HUES6 (cell line): ENCODE measurements around the gene PCDH19.
"Not testable (repeated sequence)": the region's sequence is repeated elsewhere in the genome, so short reads cannot be mapped to it uniquely, and the experiment has no call there.

Source experiments
- H3K27ac ChIP-seq: 2 replicates; pipeline ENCODE4 v1.7.0; 2013; ENCODE audit warnings: low read depth, mild to moderate bottlenecking, low read length, inconsistent platforms
- H3K27me3 ChIP-seq: 2 replicates; pipeline ENCODE4 v1.6.1; 2013; ENCODE audit warnings: low read length; ENCODE audit not compliant: control insufficient read depth, insufficient read depth
- H3K36me3 ChIP-seq: 2 replicates; pipeline ENCODE4 v1.6.1; 2013; ENCODE audit warnings: low read length; ENCODE audit not compliant: control insufficient read depth, insufficient read depth
- H3K4me1 ChIP-seq: 2 replicates; pipeline ENCODE4 v1.6.1; 2013; ENCODE audit warnings: low read length; ENCODE audit not compliant: control insufficient read depth, insufficient read depth
- H3K4me3 ChIP-seq: 2 replicates; pipeline ENCODE4 v1.5.1; 2013; ENCODE audit warnings: low read depth, low read length
- H3K9ac ChIP-seq: one replicate; pipeline ENCODE4 v1.6.1; 2013; ENCODE audit warnings: mild to moderate bottlenecking, low read length
- H3K9me3 ChIP-seq: 2 replicates; pipeline ENCODE4 v1.6.1; 2013; ENCODE audit warnings: low read depth, low read length; ENCODE audit not compliant: control insufficient read depth, insufficient read depth

The PCDH19 gene

GRCh38 chrX:100409610-100410590 lies at the start of gene PCDH19:
PCDH19 (minus strand) TSS chrX:100410273; CDS start chrX:100408597, 1,676 bp downstream.
- Histone ChIP-seq H3K36me3 (no peaks in the 10 kb centered on the region), H3K4me3 (peak within 1 kb of the TSS; percentile 64), H3K27ac (no peak within 1 kb of the TSS), H3K4me1 (peaks cover 25% of the 10 kb centered on the region), H3K27me3 (peaks cover 87% of the 10 kb centered on the region), H3K9ac (peak within 1 kb of the TSS; percentile 32), H3K9me3 (peaks cover 8% of the 10 kb centered on the region; the same call in 1 of the 2 replicates)

- H3K36me3 ChIP-seq: no peaks in the 10 kb centered on the region
Observed at GRCh38 chrX:100449696-100450608, 39.9 kb upstream of the PCDH19 start.

GRCh38 chrX:100447655-100448397 lies 37.8 kb upstream of the PCDH19 start:
- H3K4me1 ChIP-seq: peaks cover 8% of the 10 kb centered on the region
- H3K36me3 ChIP-seq: no peaks in the 10 kb centered on the region
- H3K9ac ChIP-seq: peak overlapping the region; percentile 11

More at GRCh38 chrX:100449696-100450608, 39.9 kb upstream of the PCDH19 start:
- H3K4me3 ChIP-seq: no peak overlapping the region
- H3K27ac ChIP-seq: no peak overlapping the region
- H3K4me1 ChIP-seq: peaks cover 8% of the 10 kb centered on the region
- peaks cover 21% of the 10 kb centered on the region for H3K9me3 ChIP-seq
- H3K27me3 ChIP-seq: no peaks in the 10 kb centered on the region
- H3K9ac ChIP-seq: peak overlapping the region; percentile 35

GRCh38 chrX:100445593-100445992 lies 35.5 kb upstream of the PCDH19 start:
- H3K4me3 ChIP-seq: no peak overlapping the region
- peaks cover 7% of the 10 kb centered on the region for H3K4me1 ChIP-seq
- no peaks in the 10 kb centered on the region; the same call in 1 of the 2 replicates for H3K27me3 ChIP-seq
- no peak overlapping the region for H3K27ac ChIP-seq
- no peak overlapping the region for H3K9ac ChIP-seq
- H3K36me3 ChIP-seq: no peaks in the 10 kb centered on the region
- H3K9me3 ChIP-seq: no peaks in the 10 kb centered on the region

More at GRCh38 chrX:100447655-100448397, 37.8 kb upstream of the PCDH19 start:
- Histone ChIP-seq H3K27me3 (no peaks in the 10 kb centered on the region; the same call in 1 of the 2 replicates), H3K9me3 (peaks cover 5% of the 10 kb centered on the region; the same call in 1 of the 2 replicates), H3K4me3 (peak overlapping the region; percentile 56), H3K27ac (no peak overlapping the region)

GRCh38 chrX:100441321-100441720 lies 31.2 kb upstream of the PCDH19 start:
- H3K27me3 ChIP-seq, H3K9ac ChIP-seq, H3K4me1 ChIP-seq, H3K9me3 ChIP-seq, H3K4me3 ChIP-seq, H3K36me3 ChIP-seq, H3K27ac ChIP-seq: not testable (repeated sequence)

GRCh38 chrX:100440006-100440405 lies 29.9 kb upstream of the PCDH19 start:
- no peak overlapping the region for H3K27ac ChIP-seq
- no peaks in the 10 kb centered on the region; the same call in 1 of the 2 replicates for H3K27me3 ChIP-seq
- H3K9me3 ChIP-seq: no peaks in the 10 kb centered on the region
- H3K4me3 ChIP-seq: no peak overlapping the region
- H3K36me3 ChIP-seq: no peaks in the 10 kb centered on the region
- H3K9ac ChIP-seq: no peak overlapping the region
- H3K4me1 ChIP-seq: peaks cover 20% of the 10 kb centered on the region

- H3K4me3 ChIP-seq: peak overlapping the region; percentile 2; the same call in 1 of the 2 replicates
- H3K9me3 ChIP-seq: no peaks in the 10 kb centered on the region
- no peak overlapping the region for H3K27ac ChIP-seq
- peaks cover 37% of the 10 kb centered on the region for H3K4me1 ChIP-seq
- no peaks in the 10 kb centered on the region for H3K36me3 ChIP-seq
- H3K9ac ChIP-seq: no peak overlapping the region
- H3K27me3 ChIP-seq: no peaks in the 10 kb centered on the region; the same call in 1 of the 2 replicates
Observed at GRCh38 chrX:100435726-100436125, 25.7 kb upstream of the PCDH19 start.

GRCh38 chrX:100424012-100424411 lies 13.9 kb upstream of the PCDH19 start:
- H3K4me1 ChIP-seq: peaks cover 10% of the 10 kb centered on the region
- no peak overlapping the region for H3K4me3 ChIP-seq
- peaks cover 1% of the 10 kb centered on the region; the same call in 1 of the 2 replicates for H3K27me3 ChIP-seq
- H3K9ac ChIP-seq: no peak overlapping the region
- no peaks in the 10 kb centered on the region for H3K36me3 ChIP-seq
- H3K27ac ChIP-seq: no peak overlapping the region
- no peaks in the 10 kb centered on the region for H3K9me3 ChIP-seq

- no peaks in the 10 kb centered on the region for H3K9me3 ChIP-seq
- H3K4me3 ChIP-seq: no peak overlapping the region
- H3K36me3 ChIP-seq: no peaks in the 10 kb centered on the region
- H3K27me3 ChIP-seq: peaks cover 3% of the 10 kb centered on the region; the same call in 1 of the 2 replicates
- no peak overlapping the region for H3K9ac ChIP-seq
- peaks cover 38% of the 10 kb centered on the region for H3K4me1 ChIP-seq
- H3K27ac ChIP-seq: no peak overlapping the region
Observed at GRCh38 chrX:100418556-100418955, 8.5 kb upstream of the PCDH19 start.

- Histone ChIP-seq H3K27ac (no peak overlapping the region), H3K4me1 (peaks cover 41% of the 10 kb centered on the region), H3K36me3 (no peaks in the 10 kb centered on the region), H3K9ac (no peak overlapping the region), H3K4me3 (no peak overlapping the region), H3K9me3 (no peaks in the 10 kb centered on the region), H3K27me3 (peaks cover 11% of the 10 kb centered on the region)
Observed at GRCh38 chrX:100417681-100418080, 7.6 kb upstream of the PCDH19 start.
